ENCODE results near the gene NHLH1.

NHLH1 gene

DNA sequence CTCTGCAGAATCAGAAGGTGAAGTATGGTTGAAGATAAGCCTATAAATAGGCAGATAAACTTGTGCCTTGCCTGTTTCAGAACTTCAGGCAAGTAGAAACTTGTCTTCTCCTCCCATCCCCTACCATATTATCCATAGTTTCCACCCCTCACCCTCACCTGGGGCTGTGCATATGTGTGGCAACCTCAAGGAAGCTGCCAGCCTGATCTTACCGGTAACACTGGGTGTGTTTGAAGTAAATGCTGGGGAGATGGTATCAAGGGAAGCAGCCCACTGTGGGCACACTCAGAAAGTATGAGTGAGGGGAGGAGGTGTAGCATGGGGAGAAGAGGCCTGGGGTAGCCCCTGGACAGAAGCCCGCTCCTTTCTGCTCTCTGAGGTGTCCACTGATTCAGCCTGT is 48.0 kb downstream of the NHLH1 start:
- no peak for DNase-seq

DNA sequence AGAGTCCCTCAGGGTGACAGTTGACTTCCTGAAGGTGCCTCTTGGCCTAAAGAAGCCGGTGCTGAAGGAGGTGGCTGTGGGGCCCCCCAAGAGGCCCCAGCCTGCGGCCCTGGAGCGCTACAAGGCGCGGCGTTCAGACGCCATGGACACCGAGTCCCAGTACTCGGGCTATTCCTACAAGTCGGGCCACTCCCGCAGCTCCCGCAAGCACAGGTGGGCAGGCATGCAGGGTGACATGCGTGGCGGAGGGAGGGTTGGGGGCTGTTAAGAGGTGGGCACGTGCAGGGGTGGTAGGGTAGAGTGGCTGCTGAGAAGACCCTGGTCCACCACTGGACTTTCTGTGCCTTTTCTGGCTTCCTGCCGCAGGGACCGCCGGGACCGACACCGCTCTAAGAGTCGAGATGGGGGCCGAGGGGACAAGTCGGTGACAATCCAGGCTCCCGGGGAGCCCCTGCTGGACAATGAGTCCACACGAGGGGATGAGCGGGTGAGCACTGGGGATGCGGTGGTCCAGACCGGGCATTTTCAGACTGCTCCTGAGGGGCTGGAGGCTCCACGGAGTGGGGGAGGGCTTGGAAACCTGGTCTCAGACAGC is 48.9 kb downstream of the NHLH1 start:
- DNase-seq: no peak

DNA sequence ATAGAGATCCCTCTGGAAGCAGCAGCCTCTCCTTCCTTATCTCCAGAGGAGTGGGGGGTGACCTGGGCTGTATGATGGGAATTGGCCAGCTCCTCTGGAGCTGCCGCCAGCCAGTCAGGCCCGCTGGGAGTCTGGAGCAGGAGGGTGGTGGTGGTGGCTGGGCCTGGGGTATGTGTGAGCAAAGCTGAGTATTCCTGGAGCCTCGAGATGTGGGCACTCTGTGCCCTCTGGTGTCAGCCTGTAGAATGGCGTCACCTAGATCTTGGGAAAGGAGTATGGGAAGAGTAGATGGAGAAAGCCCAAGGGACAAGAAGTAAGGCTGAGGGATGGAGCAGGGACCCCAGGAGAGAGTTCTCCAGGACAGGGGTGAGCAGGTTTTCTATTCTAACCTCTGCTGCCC is 49.5 kb downstream of the NHLH1 start:
- no peak for DNase-seq

DNA sequence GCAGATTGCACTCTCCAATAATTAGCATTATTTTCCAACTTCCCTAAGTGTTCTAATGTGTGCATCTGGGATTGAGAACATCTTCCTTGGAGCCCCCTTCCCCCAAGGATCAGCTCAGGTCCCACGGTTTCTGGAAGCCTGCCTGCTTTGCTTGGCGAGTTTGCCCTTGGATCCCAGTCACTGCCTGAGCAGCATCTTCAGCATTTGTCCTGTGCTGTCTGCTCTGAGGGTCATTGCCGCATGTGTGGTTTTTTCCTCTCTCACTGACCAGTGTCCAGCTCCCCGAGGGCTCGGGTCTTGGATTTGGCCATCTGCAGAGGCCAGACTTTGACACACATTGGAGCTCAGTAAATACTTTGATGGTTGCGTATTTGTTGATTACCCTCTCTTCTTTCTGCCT is 51.6 kb downstream of the NHLH1 start:
- no peak for DNase-seq

DNA sequence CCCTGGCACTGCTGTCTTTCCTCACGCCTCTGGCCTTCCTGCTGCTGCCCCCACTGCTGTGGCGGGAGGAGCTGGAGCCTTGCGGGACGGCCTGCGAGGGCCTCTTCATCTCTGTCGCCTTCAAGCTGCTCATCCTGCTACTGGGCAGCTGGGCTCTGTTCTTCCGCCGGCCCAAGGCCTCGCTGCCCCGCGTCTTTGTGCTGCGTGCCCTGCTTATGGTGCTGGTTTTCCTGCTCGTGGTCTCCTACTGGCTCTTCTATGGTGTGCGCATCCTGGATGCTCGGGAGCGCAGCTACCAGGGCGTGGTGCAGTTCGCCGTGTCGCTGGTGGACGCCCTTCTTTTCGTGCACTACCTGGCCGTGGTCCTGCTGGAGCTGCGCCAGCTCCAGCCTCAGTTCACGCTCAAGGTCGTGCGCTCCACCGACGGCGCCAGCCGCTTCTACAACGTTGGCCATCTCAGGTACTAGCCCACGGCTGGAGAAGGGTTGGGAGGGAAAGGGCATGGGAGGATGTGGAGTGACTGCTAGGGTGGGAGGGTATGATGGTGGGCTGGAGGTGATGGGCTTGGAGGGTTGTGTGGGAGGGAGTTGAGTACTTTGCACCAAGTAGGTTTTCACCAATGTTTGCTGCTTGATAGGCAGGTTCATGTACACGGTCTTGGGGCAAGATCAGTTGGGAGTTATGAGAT is 52.4 kb downstream of the NHLH1 start:
- DNase-seq: no peak

DNA sequence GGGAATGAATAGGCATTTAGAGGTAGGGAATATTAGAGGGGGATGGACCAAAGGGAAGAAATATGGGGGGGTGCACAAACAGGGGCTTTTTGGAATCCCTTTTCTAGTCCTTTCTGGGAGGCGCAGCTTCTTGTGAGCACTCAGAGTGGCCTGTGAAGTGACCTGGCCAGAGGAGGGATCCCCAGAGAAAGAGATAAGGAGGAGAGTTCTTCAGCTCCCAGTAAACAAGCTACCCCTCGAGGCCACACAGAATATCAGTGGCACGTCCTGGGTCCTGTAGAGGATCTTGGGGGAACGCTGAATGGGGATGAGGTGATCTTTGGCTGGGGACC is 52.9 kb downstream of the NHLH1 start:
- no peak for DNase-seq

DNA sequence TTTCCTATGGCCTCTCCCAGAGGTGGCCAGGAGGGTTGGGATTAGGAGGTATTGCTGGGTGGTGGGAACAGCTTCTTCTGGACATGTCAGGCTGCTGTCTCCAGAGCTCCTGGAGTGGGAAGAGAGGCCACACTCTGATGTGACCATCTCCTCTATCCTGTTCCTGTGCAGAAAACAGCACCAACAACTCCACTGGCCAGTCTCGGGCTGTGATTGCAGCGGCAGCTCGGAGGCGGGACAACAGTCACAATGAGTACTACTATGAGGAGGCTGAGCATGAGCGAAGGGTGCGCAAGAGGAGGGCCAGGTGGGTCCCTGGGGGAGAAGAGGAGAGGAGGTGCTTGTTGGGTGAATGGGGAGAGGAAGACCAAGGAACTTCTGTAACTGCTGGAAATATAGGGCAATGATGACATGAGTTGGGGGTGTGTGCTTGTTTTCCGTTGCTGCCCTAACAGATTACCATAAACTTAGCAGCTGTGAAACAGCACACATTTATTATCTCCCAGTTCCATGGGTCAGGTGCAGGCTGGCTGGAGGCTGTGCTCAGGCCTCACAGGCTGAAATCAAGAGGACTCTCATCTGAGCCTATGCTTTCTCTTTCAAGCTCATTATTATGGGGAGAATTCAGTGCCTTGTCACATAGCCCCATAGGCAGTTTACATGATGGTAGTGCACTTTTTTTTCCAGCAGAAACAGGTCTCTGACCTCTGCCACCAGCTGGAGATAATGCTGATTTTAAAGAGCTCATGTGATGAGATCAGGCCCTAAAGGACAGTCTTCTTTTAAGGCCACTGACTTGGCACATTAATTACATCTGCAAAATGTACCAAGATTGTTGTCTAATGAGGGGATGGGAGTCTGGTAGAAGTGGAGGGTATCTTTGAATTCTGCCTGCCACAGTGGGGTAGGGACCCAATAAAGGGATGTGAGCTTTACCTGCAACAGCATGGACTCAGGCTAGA is 54.3 kb downstream of the NHLH1 start:
- no peak for DNase-seq

DNA sequence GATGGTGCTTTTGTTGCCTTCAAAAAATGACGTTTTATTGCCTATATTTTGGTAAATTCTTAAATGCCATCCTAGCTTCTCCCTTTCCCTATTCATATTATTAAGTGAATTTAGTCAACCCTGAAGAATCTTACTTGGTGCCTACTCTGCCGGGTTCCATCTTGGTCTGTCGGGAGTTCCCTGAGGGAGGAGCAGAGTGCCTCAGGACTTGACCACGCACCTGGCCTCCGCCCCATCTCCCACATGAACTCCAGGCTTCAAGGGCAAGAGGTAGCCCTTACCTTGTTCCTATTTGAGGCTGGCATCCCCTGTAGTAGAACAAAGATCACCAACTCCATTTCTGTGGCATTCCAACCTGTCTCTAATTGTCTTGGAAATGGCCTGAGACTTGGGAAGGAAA is 55.0 kb downstream of the NHLH1 start:
- DNase-seq: no peak
